ENCODE results near the gene GIT2.
"Not testable (repeated sequence)": the region's sequence is repeated elsewhere in the genome, so short reads cannot be mapped to it uniquely, and the experiment has no call there.

GIT2 gene

GRCh38 chr12:109995686-109996482 lies at the start of gene GIT2:
Gene GIT2 (minus strand): TSS chr12:109996368. CDS start chr12:109996224, 144 bp downstream.
- DNase-seq (ENCODE audit: low read depth): peak; percentile 51

GRCh38 chr12:110042264-110042663 lies 46.1 kb upstream of the GIT2 start:
- no peak for DNase-seq (ENCODE audit: low read depth)

GRCh38 chr12:110039085-110039807 lies 43.1 kb upstream of the GIT2 start:
- peak; percentile 83 for DNase-seq (ENCODE audit: low read depth)

- DNase-seq (ENCODE audit: low read depth): no peak
Measured at GRCh38 chr12:110038741-110039084, 42.5 kb upstream of the GIT2 start.

- DNase-seq (ENCODE audit: low read depth): no peak
Measured at GRCh38 chr12:110037315-110037714, 41.1 kb upstream of the GIT2 start.

GRCh38 chr12:110035534-110036104 lies 39.5 kb upstream of the GIT2 start:
- no peak for DNase-seq (ENCODE audit: low read depth)

GRCh38 chr12:110033888-110034287 lies 37.7 kb upstream of the GIT2 start:
- no peak for DNase-seq (ENCODE audit: low read depth)

GRCh38 chr12:110029290-110029815 lies 33.2 kb upstream of the GIT2 start:
- DNase-seq (ENCODE audit: low read depth): no peak

GRCh38 chr12:110028323-110028722 lies 32.2 kb upstream of the GIT2 start:
- no peak for DNase-seq (ENCODE audit: low read depth)

GRCh38 chr12:110024051-110024450 lies 27.9 kb upstream of the GIT2 start:
- DNase-seq (ENCODE audit: low read depth): no peak

- no peak for DNase-seq (ENCODE audit: low read depth)
Measured at GRCh38 chr12:110023059-110023980, 27.2 kb upstream of the GIT2 start.

- DNase-seq (ENCODE audit: low read depth): no peak
Measured at GRCh38 chr12:110020956-110021355, 24.8 kb upstream of the GIT2 start.

- no peak for DNase-seq (ENCODE audit: low read depth)
Measured at GRCh38 chr12:110015132-110015531, 19.0 kb upstream of the GIT2 start.

GRCh38 chr12:110012659-110013058 lies 16.5 kb upstream of the GIT2 start:
- DNase-seq (ENCODE audit: low read depth): no peak

- no peak for DNase-seq (ENCODE audit: low read depth)
Measured at GRCh38 chr12:110012137-110012536, 16.0 kb upstream of the GIT2 start.

- DNase-seq (ENCODE audit: low read depth): no peak
Measured at GRCh38 chr12:110010853-110011723, 14.9 kb upstream of the GIT2 start.

GRCh38 chr12:110008681-110009398 lies 12.7 kb upstream of the GIT2 start:
- not testable (repeated sequence) for DNase-seq (ENCODE audit: low read depth)

GRCh38 chr12:110007881-110008280 lies 11.7 kb upstream of the GIT2 start:
- DNase-seq (ENCODE audit: low read depth): no peak

- no peak for DNase-seq (ENCODE audit: low read depth)
Measured at GRCh38 chr12:110006115-110006514, 9.9 kb upstream of the GIT2 start.

GRCh38 chr12:110005319-110005973 lies 9.3 kb upstream of the GIT2 start:
- no peak for DNase-seq (ENCODE audit: low read depth)
